ENCODE results near the gene ACSM2A.
"Not testable (repeated sequence)": the region's sequence is repeated elsewhere in the genome, so short reads cannot be mapped to it uniquely, and the experiment has no call there.

DNA sequence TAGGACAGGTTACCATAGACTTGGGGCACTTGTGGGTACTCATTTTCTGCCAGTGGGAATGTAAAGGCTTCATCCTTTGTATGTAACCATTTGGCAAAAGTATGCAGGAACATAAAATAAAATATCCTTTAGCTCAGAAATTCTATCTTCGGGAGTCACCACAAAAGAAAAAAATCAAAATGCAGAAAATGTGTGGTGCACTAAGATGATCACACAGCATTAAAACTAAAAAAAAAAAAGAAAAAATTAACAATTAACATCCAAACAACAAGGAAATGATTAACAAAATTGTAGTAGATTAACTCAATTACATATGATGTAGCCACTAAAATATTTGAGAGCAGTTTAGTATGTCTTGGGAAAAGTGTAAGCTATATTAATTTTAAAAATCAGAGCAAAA, 10.6 kb upstream of the ACSM2A start:
- not testable (repeated sequence) for TF ChIP-seq POLR2A (IDR thresholded peaks at IDR 0.05; ENCODE audit: low read depth, low read length); SPI1 (IDR thresholded peaks at IDR 0.05; ENCODE audit: low read depth, low read length); POU2F2 (IDR thresholded peaks at IDR 0.05; ENCODE audit: low read depth, low read length); POLR2AphosphoS5 (IDR thresholded peaks at IDR 0.05; ENCODE audit: low read depth, low read length); TAF1 (IDR thresholded peaks at IDR 0.05; ENCODE audit: low read depth, low read length); PAX5 (IDR thresholded peaks at IDR 0.05; ENCODE audit: insufficient read depth, low read length, severe bottlenecking)

All from GM12891 (cell line).